ENCODE data around the gene SON. TPM values are rescaled to one million over a fixed set of nuclear protein-coding genes. Genes with fewer than 3 reads are reported as not detected.

SON gene
- total RNA-seq, 1 experiment from 2014 or later = 329 TPM

- no peak overlapping the region for H3K4me3 Mint-ChIP-seq
Measured at GRCh38 chr21:33552093-33552998, 9.5 kb downstream of the SON start.

More at GRCh38 chr21:33552093-33552998, 9.5 kb downstream of the SON start:
- Histone ChIP-seq H3K27ac (ENCODE audit: insufficient read length, low read depth, low read length) (no peak overlapping the region), H2BK5ac (ENCODE audit: insufficient read length, low read length) (no peak overlapping the region), H2AK5ac (ENCODE audit: insufficient read length, low read length) (no peak overlapping the region), H3K14ac (ENCODE audit: insufficient read depth, low read length) (no peak overlapping the region), H4K5ac (ENCODE audit: insufficient read length, low read depth, low read length) (no peak overlapping the region), H3K23me2 (ENCODE audit: insufficient read length, low read depth, low read length, poor library complexity, severe bottlenecking) (no peaks in the 10 kb centered on the region), H3K27me3 (ENCODE audit: insufficient read depth, low read length) (no peaks in the 10 kb centered on the region), H2BK12ac (ENCODE audit: insufficient read length, low read depth, low read length) (no peak overlapping the region), H4K91ac (ENCODE audit: insufficient read length, low read depth, low read length) (no peak overlapping the region), H2AFZ (ENCODE audit: low read length) (no peak overlapping the region), H2BK20ac (ENCODE audit: low read depth, low read length, poor library complexity, severe bottlenecking) (no peak overlapping the region), H3T11ph (ENCODE audit: low read length) (no peak overlapping the region), H3K18ac (ENCODE audit: insufficient read length, low read depth, low read length) (no peak overlapping the region), H2BK120ac (ENCODE audit: low read depth, low read length, poor library complexity, severe bottlenecking) (no peak overlapping the region), H4K20me1 (ENCODE audit: control insufficient read depth, insufficient read depth, insufficient read length) (no peaks in the 10 kb centered on the region), H3K79me1 (ENCODE audit: insufficient read depth, low read depth, low read length, poor library complexity, severe bottlenecking) (peaks cover 13% of the 10 kb centered on the region), H3K4me1 (ENCODE audit: insufficient read depth, low read length) (no peaks in the 10 kb centered on the region), H3K4me2 (ENCODE audit: insufficient read depth, insufficient read length, low read length) (no peak overlapping the region), H3K79me2 (ENCODE audit: insufficient read depth, low read length) (peaks cover 39% of the 10 kb centered on the region; the same call in 1 of the 2 replicates), H3K4ac (ENCODE audit: low read depth, low read length) (no peak overlapping the region), H4K8ac (replicated peaks; ENCODE audit: insufficient read length, low read depth, low read length) (no peak overlapping the region), H3K56ac (ENCODE audit: insufficient read length, low read depth, low read length) (no peak overlapping the region), H3K23ac (ENCODE audit: insufficient read length, low read depth, low read length) (no peak overlapping the region), H3K9ac (ENCODE audit: extremely low read depth, insufficient read length, low read length) (no peak overlapping the region), H2BK15ac (ENCODE audit: low read depth, low read length) (no peak overlapping the region), H3K9me3 (ENCODE audit: control insufficient read depth, low read depth, low read length) (no peaks in the 10 kb centered on the region)
- no peaks in the 10 kb centered on the region for H3K27me3 Mint-ChIP-seq (ENCODE audit: low read depth)
- H3K9me3 Mint-ChIP-seq = no peaks in the 10 kb centered on the region
- no peak overlapping the region; a peak in 1 of 7 replicates for H3K27ac Mint-ChIP-seq
- TF ChIP-seq, protein P1, sequence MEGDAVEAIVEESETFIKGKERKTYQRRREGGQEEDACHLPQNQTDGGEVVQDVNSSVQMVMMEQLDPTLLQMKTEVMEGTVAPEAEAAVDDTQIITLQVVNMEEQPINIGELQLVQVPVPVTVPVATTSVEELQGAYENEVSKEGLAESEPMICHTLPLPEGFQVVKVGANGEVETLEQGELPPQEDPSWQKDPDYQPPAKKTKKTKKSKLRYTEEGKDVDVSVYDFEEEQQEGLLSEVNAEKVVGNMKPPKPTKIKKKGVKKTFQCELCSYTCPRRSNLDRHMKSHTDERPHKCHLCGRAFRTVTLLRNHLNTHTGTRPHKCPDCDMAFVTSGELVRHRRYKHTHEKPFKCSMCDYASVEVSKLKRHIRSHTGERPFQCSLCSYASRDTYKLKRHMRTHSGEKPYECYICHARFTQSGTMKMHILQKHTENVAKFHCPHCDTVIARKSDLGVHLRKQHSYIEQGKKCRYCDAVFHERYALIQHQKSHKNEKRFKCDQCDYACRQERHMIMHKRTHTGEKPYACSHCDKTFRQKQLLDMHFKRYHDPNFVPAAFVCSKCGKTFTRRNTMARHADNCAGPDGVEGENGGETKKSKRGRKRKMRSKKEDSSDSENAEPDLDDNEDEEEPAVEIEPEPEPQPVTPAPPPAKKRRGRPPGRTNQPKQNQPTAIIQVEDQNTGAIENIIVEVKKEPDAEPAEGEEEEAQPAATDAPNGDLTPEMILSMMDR (conservative IDR thresholded peaks at IDR 0.05) = no peak
- no peak for DNase-seq
- H3K4me1 Mint-ChIP-seq = peaks cover 4 to 5% of the 10 kb centered on the region in 2 experiments; a peak in 2 of 4 replicates
- WGBS (ENCODE audit: extremely low coverage, insufficient read length, low lambda C conversion rate) = no CpG with 5 or more reads among the region's 24 CpGs
- peaks cover 73 to 96% (median 94%) of the 10 kb centered on the region in 3 experiments for H3K36me3 Mint-ChIP-seq (ENCODE audit: insufficient read depth in 1 of 3, low read depth in 3 of 3)
